Fibroblast of skin of right biceps (primary cell): ENCODE measurements around the gene OSTM1.
"Not testable (repeated sequence)": the region's sequence is repeated elsewhere in the genome, so short reads cannot be mapped to it uniquely, and the experiment has no call there.

ENCODE experiments used
- DNase-seq: peaks from one replicate; pipeline ENCODE4 v3.0.0-alpha.2; 2013

OSTM1 gene

DNA sequence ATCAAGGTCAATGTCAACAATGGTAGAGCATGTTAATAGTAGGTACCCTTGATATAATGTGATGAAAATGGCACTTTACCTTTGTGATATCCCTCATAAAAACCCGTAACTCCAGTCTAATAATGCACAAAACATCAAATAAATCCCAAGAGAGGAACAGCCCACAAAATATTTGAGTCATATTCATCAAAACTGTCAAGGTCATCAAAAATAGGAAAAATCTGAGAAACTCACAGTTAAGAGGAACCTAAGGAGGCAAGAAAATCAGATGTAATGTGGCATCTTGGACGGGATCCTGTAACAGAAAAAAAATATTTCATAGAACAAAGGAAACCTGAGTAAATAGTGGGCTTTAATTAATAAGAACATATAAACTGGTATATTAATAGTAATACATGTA lies 25.5 kb upstream of the OSTM1 start:
- DNase-seq, result no peak

DNA sequence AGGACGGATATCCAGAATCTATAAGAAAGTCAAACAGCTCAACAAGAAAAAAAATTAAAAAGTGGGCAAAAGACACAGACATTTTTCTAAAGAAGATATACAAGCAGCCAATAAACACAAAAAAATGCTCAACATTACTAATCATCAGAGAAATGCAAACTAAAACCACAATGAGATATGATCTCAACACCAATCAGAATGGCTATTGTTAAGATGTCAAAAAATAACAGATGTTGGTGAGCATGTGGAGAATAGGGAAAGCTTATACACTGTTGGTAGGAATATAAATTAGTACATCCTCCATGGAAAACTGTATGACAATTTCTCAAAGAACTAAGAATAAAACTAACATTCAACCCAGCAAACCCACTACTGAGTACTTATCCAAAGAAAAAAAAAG lies 23.3 kb upstream of the OSTM1 start:
- DNase-seq, result no peak

DNA sequence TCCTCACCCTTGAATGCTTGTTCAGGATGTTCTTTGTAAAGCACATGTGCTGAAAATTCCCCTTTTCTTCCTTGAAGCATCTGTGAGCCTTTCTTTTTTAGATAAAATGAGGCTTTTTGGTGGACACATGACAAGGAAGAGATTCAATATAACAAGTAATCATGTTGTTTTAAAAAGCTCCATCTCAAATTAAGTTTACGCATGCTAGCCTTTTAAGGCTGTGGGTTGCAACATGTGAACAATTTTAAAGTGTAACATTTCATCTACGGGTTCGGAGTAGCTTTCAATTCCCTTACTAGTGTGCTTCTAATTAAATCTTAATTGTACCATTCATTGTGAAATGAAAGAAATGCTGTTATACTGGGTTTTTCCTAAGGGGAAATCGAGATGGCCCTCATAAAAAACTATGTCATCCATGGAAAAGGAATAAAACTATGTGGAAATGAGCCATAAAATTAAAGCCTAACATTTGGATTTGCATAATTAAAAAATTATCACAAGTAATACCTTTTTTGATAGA lies 19.3 kb upstream of the OSTM1 start:
- no peak for DNase-seq

DNA sequence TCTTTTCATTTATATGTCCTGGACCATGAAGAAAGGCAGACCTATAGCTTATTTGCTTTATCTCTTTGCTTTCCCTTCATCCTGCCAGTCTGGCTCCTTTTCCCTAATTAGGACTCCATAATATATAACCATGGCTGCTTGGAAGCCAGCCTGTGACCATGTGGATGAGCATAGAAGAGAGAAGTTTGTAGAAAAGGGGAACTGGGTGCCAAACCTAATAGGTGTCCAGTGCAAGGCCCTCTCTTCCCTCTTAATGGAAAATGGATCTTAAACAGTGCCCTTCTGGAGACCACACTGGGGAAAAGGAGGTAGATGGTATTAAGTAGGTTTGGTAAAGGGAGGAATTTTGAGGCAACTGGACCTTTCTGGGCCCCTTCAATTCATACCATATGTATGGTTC lies 16.7 kb upstream of the OSTM1 start:
- no peak for DNase-seq

DNA sequence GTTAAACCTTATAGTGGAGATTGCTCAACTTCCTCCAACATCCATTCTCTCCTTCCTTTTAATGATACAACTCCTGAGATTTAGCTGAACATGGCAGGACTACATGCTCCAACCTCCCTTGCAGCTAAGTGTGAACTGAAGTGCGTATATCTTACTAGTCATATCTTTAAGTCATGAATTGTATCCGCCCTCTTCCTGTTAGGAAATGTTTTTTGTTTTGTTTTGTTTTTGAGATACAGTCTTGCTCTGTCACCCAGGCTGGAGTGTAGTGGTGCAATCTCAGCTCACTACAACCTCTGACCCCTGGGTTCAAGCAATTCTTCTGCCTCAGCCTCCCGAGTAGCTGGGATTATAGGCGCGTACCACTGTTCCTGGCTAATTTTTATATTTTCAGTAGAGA lies 8.8 kb upstream of the OSTM1 start:
- no peak for DNase-seq

DNA sequence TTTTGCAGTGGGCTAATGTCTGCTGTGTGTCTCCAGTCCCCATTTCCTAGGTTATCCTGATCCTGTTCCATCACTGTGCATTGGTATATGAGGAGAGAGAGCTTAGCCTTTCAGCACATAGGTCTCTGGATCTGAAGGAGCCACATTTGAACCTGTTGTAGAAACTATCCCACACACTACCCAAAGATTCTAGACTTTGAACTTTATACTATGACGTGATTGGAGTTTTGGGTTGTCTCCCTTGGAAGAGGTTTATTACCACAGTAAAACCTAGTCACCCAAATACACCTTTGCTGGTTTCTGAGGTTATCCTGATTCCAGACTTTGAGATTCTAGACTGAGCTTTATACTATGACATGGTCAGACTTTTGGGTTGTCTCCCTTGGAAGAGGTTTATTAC lies 8.0 kb upstream of the OSTM1 start:
- DNase-seq, result no peak

DNA sequence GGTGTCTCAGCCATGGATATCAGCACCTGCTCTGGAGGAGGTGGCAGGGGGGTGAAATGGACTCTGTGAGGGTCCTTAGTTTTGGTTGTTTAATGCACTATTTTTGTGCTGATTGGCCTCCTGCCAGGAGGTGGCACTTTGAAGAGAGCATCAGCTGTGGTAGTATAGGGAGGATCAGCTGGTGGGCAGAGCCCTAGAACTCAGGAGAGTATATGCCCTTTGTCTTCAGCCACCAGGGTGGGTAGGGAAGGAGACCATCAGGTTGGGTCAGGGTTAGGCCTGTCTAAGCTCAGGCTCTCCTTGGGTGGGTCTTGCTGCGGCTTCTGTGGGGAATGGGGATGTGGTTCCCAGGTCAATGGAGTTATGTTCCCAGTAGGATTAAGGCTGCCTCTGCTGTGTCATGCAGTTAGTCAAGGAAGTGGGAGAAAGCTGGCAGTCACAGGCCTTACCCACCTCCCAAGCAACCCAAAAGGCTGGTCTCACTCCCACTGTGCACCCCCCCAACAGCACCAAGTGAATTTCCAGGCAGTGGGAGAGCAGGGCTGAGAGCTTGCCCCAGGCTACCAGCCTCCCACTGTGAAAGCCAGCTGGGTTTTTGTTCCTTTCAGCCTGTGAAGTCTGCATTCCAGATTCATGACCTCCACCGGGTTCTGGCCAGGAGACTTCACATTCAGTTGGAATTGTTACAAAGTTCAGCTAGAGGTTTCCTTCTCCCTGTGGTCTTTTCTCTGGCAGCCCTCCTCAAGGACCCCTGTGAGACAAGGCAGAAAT lies 5.7 kb upstream of the OSTM1 start:
- DNase-seq, result peak; percentile 27

DNA sequence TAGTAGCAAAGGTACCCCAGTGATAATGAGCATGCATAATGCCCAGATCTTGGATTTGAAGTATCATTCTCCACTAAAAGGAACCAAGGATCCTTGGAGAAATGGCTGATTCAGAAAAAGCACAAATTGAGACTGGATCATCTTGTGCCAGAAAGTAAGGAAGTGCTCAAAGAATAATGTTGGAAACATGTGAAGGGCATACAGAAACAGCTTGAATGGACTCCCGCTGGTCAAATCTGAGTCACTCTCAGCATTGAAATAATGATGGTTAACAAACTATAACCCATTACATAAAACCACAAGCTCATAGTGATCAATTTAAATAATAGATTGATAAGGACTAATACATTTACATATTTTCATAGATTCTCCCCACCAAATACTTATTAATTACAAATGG lies 3.6 kb upstream of the OSTM1 start:
- DNase-seq, result no peak

DNA sequence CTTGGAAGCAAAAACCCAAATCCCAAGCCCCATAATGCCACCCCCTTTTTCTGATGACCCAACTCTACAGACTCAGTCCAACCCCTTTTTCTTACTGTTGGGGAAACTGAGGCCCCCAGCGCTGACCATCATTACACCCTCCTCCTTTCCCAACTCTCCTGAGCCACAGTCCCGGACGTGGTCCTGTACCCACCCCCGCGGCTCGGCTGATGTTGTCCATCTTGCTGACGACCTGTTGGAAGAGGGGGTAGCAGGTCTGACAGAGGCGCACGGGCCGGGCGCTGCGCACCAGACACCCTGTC lies 533 bp downstream of the OSTM1 start:
- DNase-seq, result no peak

DNA sequence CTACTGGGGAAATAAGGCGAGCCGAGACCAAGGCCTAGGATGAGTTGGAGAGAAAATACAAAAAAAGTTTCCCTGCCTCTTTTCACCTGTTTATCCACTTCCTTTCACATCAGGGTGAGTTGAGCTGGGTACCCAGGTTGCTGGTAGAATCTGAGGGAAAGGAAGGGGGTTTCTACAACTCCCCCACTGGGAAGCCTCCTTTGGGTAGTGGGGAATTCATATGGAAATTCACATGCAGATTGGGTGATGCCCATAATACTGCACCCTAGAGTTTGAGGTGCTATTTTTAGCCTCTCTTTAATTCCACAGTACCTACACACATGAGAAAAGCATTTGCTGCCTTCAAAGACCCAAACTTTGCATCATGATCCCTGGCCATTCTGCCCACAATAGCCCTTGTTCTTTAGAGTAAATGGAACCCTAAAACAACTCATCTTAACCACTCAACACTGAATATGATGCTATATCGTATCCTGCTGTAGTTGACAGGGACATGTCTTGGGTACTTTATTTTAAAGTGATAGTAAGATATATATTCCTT lies 2.7 kb downstream of the OSTM1 start:
- DNase-seq, result no peak

DNA sequence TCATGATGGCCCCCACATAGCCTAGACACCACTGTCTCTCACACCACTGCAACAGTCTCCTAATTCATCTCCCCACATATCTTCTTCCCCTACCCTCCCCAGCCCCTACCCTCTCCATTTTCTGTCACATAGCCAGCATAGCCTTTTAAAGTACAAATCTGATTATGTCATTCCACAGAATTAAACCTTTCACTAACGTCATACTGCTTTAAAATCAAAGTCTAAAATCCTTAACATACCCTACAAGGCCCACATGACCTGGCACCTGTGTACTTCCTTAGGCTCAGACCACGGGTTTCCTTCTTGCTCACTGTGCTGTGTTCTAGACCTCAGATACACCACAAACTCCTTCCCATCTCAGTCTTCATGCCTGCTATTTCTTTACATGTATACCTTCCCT lies 5.9 kb downstream of the OSTM1 start:
- no peak for DNase-seq

DNA sequence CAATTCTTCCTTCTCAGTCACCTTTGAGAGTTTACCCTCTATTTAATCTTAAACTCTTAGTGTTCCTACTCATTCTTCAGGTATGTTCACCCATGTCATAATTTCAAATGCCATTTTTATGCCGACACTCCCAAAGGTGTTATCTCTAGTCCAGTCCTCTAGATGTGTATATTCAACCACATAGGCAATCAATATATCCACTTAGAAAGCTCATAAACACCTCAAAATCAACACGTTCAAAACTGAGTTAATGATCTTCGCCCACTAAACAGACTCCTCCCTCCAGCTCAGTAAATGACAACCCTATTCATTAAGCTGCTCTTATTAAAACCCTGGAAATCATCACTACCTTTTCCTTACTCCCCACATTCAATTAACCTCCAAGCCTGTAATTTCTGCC lies 6.4 kb downstream of the OSTM1 start:
- DNase-seq, result no peak

DNA sequence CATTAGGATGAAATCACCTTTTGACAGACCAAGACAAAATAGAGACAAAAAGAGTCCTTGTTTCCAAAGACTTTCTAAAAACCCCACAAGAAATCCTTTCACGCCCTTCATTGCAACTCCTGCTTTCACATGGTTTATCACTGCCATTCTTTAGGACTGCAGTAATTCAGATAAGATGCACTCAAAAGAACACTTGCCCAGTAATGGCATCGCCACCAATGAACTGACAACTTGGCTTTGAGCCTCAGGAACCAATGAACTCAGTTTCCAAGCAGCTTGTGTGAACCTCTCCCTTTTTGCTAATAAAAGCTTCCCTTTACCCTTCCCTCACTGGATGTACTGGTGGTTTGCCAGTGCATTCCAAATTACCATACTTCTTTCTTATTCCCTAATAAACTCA lies 21.8 kb downstream of the OSTM1 start:
- DNase-seq, result no peak

DNA sequence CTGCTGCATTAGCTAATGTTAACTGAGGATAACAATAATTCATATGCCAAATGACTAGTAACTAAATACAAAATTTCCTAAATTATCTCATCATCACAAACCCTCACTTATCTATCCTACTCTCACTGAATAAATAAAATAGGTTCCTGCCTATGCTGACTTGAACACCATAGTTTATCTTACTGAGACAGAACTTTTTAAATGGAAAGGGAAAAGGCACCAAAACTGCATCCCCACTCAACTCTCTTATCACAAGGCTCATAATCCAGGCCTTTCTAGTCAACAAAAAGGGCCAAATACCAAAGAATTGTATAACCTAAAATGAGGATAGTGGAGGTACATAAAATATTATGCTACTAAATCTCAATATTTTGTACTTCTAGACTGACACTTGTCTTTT lies 23.1 kb downstream of the OSTM1 start:
- no peak for DNase-seq

DNA sequence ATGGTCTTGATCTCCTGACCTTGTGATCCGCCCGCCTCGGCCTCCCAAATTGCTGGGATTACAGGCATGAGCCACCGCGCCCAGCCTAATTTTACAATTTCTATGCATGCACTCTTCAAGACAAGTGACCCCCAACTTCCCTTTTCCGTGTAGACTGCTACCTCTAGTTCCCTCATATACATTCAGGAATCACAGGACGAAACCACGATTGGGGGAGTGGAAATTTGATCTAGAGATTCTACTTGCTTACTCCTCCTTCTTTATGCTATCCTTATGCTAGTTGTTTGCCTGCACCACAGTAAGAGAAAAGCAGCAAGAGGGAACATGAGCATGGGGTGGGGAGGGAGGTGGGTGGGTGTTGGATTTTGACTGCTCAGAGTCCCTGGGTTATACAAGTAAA lies 34.9 kb downstream of the OSTM1 start:
- DNase-seq, result no peak

DNA sequence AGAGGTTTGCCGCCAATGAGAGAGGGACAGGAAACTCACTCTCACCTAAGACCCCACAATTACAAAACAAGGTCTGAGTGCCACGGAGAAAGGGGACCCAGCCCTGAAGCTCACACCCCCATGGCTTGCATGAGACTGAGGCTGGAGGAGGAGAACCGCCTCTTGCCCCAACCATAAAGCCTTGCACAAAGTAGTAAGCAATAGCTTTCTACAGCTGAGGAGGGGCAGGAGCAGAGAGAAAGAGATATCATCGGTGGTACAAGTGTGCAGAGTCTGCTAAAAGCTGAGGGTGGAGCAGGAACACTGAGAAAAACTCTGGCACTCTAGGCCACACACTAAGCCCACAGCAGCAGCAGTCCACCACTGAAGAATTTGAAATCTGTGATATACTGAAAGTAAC lies 37.7 kb downstream of the OSTM1 start:
- DNase-seq, result no peak

DNA sequence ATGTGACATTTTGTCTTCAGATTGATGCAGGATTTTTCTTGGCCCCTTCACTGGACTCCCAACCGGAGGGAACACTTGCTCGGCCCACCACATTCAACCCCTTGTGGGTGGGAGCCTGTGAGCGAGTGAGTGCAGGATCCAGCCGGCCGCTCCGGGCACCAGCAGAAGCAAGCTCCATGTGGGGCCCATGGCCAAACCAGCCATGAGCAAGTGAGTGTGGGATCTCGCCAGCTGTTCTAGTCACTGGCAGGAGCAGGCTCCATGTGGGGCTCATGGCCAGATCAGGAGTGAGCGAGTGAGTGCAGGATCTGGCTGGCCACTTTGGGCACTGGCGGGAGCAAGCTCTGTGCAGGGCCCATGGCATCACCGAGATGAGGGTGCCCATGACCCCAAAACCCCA lies 42.6 kb downstream of the OSTM1 start:
- DNase-seq, result no peak

DNA sequence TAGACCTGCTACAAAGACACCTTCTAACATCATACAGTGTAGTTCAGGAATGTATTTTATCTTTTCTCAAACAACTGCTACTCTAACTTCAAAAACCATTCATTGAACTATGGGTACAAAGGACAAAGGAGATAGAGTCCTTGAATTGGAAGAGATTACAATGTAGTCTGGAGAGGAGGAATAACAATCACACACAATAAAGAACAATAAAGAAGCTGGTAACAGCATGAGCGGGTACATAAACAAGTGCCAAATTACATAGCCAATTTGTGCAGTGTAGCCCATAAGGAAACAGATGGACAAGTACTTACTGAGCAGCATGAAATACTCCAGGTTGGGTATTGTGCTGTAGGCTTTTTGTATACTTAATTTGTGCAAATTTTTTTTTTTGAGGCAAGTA lies 44.3 kb downstream of the OSTM1 start:
- no peak for DNase-seq

DNA sequence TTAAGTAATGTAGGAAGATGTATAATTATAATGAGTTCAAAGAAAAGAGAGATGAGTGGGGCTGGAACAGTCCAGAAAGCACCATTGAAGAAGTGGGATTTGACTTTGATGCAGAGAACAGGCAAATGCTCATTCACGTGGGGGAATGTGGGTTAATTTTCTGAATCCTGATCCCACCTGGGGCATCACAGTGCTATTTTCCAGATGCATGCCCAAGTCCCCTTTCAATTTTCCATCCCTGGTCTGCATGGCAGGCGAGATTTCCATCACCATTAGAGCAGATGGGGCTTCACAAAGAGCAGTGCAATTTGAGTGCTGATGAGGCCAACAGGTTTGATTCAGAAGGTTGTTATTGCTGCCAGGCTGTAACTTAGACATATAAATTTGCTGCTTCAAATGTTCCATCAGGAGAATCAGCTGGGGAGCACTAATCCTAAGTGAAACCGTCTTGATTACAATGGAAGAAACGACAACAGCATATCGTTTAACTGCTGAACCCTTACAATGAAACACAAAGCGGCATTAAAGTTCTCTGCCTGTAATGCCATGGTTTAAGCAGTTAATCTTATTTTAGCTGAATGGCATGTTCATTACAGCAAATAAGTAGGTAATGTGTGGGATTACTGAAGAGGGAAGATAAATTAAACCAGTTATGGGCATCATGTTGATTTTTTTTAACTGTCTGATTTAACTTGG lies 45.2 kb downstream of the OSTM1 start:
- no peak for DNase-seq

DNA sequence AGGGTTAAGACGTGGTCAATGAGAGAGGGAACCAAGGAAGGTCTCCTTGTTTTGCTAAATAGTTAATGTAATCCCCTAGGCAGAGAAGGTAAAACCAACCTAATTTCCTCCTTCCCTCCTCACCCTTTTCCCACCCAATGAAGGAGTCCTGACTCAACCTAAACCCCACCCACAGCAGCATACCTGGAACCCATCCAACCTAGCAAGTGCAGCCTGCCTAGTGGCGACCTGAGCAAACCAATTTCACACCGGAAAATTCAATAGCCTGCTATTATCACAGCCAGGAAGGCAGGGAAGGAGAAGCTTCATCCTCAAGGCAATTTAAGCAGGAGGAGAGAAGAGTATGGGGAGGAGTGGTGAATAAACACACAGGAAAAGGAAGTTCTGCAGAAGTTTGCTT lies 46.9 kb downstream of the OSTM1 start:
- DNase-seq, result peak; percentile 13

DNA sequence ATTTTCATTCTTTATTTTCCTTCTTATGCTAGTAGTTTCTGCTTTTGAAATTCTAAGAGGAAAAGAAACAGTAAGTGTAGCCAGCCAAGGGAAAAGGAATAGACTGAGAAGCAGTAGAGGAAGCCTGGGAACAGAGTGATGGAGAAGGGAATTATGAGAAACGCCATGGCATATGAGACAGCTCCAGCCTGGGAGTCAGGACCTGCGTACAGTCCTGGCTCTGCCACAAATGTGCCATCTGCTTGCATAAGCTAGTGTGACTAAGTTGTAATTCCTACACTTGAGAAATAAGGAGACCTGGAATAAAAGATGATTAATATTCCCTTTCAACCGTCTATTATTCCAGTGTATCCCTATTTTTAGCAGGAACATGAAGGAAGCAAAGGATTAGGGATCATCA lies 47.5 kb downstream of the OSTM1 start:
- DNase-seq, result no peak

DNA sequence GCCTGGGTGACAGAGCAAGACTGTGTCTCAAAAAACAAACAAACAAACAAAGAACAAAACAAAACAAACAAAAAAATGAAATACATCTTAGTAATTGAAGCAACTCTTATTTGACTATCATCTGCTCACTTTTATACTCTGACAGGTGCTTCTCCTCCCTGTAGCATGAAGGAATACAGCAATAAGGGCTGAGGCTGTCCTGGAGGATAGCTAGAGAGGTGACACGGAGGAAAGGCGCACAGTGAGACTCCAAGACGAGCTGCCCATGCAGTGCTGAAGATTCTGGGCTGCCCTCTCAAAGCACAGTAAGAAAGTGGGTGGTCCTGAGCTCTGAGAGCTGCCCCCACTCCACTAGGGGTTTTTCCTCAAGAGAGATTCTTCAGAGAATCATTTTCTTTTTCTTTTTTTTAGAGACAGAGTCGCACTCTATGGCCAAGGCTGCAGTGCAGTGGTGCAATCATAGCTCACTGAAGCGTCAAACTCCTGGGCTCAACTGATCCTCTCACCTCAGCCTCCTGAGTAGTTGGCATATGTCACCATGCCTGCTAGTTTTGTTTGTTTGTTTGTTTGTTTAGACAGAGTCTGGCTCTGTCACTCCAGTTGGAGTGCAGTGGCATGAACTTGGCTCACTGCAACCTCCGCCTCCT lies 50.0 kb downstream of the OSTM1 start:
- DNase-seq, result no peak

DNA sequence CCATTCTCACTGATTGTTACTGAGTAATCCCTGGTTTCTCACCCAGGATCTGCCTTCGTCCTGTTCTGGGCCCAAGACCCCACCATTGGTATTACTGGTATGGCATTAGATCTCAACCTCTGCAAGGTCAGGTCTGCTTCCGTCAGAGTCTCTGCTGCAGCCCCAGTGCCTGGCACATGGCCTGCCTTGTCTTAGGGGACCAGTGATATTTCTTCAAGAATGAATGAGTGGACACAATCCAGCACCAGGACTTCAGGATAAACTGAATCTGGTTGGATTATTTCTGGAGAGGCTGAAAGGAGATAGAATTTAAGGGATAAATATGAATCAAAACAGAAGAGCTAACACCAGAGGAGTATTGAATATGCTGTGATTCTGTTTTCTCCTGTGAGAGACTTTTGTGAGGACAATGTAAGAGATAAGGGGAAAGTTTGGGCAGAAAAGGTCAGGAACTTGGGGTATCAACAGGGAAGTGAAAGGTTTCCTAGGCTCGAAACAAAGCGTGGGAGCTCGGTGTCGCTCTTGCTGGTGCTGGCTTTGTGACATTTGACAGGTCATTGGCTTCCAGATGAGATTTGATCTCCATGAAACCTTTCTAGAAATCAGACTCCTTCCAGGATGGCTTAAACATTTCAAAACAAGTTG lies 53.9 kb downstream of the OSTM1 start:
- no peak for DNase-seq

DNA sequence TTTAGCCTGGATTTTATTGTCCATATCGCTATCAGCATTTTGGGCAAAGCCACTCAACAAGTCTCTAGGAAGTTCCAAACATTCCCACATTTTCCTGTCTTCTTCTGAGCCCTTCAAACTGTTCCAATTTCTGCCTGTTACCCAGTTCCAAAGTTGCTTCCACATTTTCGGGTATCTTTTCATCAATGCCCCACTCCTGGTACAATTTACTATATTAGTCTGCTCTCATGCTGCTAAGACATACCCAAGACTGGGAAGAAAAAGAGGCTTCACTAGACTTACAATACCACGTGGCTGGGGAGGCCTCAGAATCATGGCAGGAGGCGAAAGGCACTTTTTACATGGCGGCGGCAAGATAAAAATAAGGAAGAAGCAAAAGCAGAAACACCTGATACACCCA lies 58.3 kb downstream of the OSTM1 start:
- not testable (repeated sequence) for DNase-seq
